Activated T-cell treated with anti-CD3 and anti-CD28 coated beads, Interleukin-2, amount 50 U/mL, for 4 hours (primary cell): ENCODE data around the gene HSD3B2. TPM values are rescaled to one million over a fixed set of nuclear protein-coding genes. Genes with fewer than 3 reads are reported as not detected.

ENCODE experiments used
- ATAC-seq, 2 donors: fragments of 200-7000 bp; cut with Tn5 transposase; one replicate each; pipeline ENCODE4 v1.10.0; 2021
- DNase-seq: peaks from one replicate; pipeline ENCODE4 v3.0.0-alpha.2; 2020
- H3K27me3 Mint-ChIP-seq: one replicate; pipeline ENCODE4 v1.8.0; 2021; ENCODE audit warnings: low read depth, mixed read lengths
- H3K36me3 Mint-ChIP-seq: one replicate; pipeline ENCODE4 v1.8.0; 2022; ENCODE audit warnings: mixed read lengths; ENCODE audit not compliant: insufficient read depth
- H3K4me1 Mint-ChIP-seq: one replicate; pipeline ENCODE4 v1.8.0; 2021; ENCODE audit warnings: low read depth, mixed read lengths
- H3K4me3 Mint-ChIP-seq: one replicate; pipeline ENCODE4 v1.8.0; 2021; ENCODE audit warnings: mild to moderate bottlenecking, moderate library complexity, mixed read lengths
- H3K9me3 Mint-ChIP-seq: one replicate; pipeline ENCODE4 v1.8.0; 2021; ENCODE audit warnings: mixed read lengths
- total RNA-seq, 3 donors: library from RNA; stranded (reverse); gene quantifications; one replicate each; pipeline ENCODE4 v1.2.1, GENCODE V29; 2021

HSD3B2 gene
- total RNA-seq, 3 donors from 2014 or later, result 0.41 to 0.98 (median 0.48) TPM

- H3K4me1 Mint-ChIP-seq, result no peaks in the 10 kb centered on the region
- H3K4me3 Mint-ChIP-seq, result no peak overlapping the region
- no peaks in the 10 kb centered on the region for H3K36me3 Mint-ChIP-seq
- H3K9me3 Mint-ChIP-seq, result no peaks in the 10 kb centered on the region
- no peaks in the 10 kb centered on the region for H3K27me3 Mint-ChIP-seq
- DNase-seq (no peak), ATAC-seq (no peak)
Observed at GRCh38 chr1:119452091-119452490, 37.1 kb downstream of the HSD3B2 start.

- H3K4me1 Mint-ChIP-seq, result no peaks in the 10 kb centered on the region
- no peaks in the 10 kb centered on the region for H3K36me3 Mint-ChIP-seq
- no peaks in the 10 kb centered on the region for H3K27me3 Mint-ChIP-seq
- H3K4me3 Mint-ChIP-seq, result no peak overlapping the region
- DNase-seq (no peak), ATAC-seq (peak in 1 of 2 donors; percentile 57)
- H3K9me3 Mint-ChIP-seq, result no peaks in the 10 kb centered on the region
Observed at GRCh38 chr1:119453021-119453420, 38.1 kb downstream of the HSD3B2 start.

GRCh38 chr1:119462964-119463363 lies 48.0 kb downstream of the HSD3B2 start:
- Mint-ChIP-seq H3K36me3 (no peaks in the 10 kb centered on the region), H3K4me1 (no peaks in the 10 kb centered on the region), H3K4me3 (no peak overlapping the region), H3K9me3 (no peaks in the 10 kb centered on the region), H3K27me3 (no peaks in the 10 kb centered on the region)
- no peak for ATAC-seq
- DNase-seq, result no peak

- ATAC-seq (no peak), DNase-seq (no peak)
- no peaks in the 10 kb centered on the region for H3K4me1 Mint-ChIP-seq
- no peak overlapping the region for H3K4me3 Mint-ChIP-seq
- H3K36me3 Mint-ChIP-seq, result no peaks in the 10 kb centered on the region
- no peaks in the 10 kb centered on the region for H3K9me3 Mint-ChIP-seq
- no peaks in the 10 kb centered on the region for H3K27me3 Mint-ChIP-seq
Observed at GRCh38 chr1:119463569-119463968, 48.6 kb downstream of the HSD3B2 start.

- ATAC-seq (no peak), DNase-seq (no peak)
- H3K36me3 Mint-ChIP-seq, result no peaks in the 10 kb centered on the region
- no peaks in the 10 kb centered on the region for H3K27me3 Mint-ChIP-seq
- no peaks in the 10 kb centered on the region for H3K4me1 Mint-ChIP-seq
- no peaks in the 10 kb centered on the region for H3K9me3 Mint-ChIP-seq
- no peak overlapping the region for H3K4me3 Mint-ChIP-seq
Observed at GRCh38 chr1:119466445-119466844, 51.5 kb downstream of the HSD3B2 start.

GRCh38 chr1:119467219-119467618 lies 52.3 kb downstream of the HSD3B2 start:
- H3K4me1 Mint-ChIP-seq, result no peaks in the 10 kb centered on the region
- H3K4me3 Mint-ChIP-seq, result no peak overlapping the region
- H3K27me3 Mint-ChIP-seq, result no peaks in the 10 kb centered on the region
- ATAC-seq, result no peak
- no peaks in the 10 kb centered on the region for H3K36me3 Mint-ChIP-seq
- no peak for DNase-seq
- no peaks in the 10 kb centered on the region for H3K9me3 Mint-ChIP-seq

- H3K4me1 Mint-ChIP-seq, result no peaks in the 10 kb centered on the region
- no peaks in the 10 kb centered on the region for H3K9me3 Mint-ChIP-seq
- no peak for ATAC-seq
- H3K36me3 Mint-ChIP-seq, result no peaks in the 10 kb centered on the region
- H3K27me3 Mint-ChIP-seq, result no peaks in the 10 kb centered on the region
- DNase-seq, result no peak
- no peak overlapping the region for H3K4me3 Mint-ChIP-seq
Observed at GRCh38 chr1:119467857-119468668, 53.1 kb downstream of the HSD3B2 start.

GRCh38 chr1:119469741-119470140 lies 54.8 kb downstream of the HSD3B2 start:
- Mint-ChIP-seq H3K4me1 (no peaks in the 10 kb centered on the region), H3K36me3 (no peaks in the 10 kb centered on the region), H3K9me3 (no peaks in the 10 kb centered on the region), H3K27me3 (no peaks in the 10 kb centered on the region), H3K4me3 (no peak overlapping the region)
- no peak for DNase-seq
- ATAC-seq, result no peak

GRCh38 chr1:119470377-119470776 lies 55.4 kb downstream of the HSD3B2 start:
- no peaks in the 10 kb centered on the region for H3K36me3 Mint-ChIP-seq
- DNase-seq, result no peak
- no peak overlapping the region for H3K4me3 Mint-ChIP-seq
- no peaks in the 10 kb centered on the region for H3K27me3 Mint-ChIP-seq
- ATAC-seq, result no peak
- no peaks in the 10 kb centered on the region for H3K9me3 Mint-ChIP-seq
- no peaks in the 10 kb centered on the region for H3K4me1 Mint-ChIP-seq

- ATAC-seq (no peak), DNase-seq (no peak)
- no peak overlapping the region for H3K4me3 Mint-ChIP-seq
- H3K27me3 Mint-ChIP-seq, result no peaks in the 10 kb centered on the region
- H3K4me1 Mint-ChIP-seq, result no peaks in the 10 kb centered on the region
- no peaks in the 10 kb centered on the region for H3K9me3 Mint-ChIP-seq
- no peaks in the 10 kb centered on the region for H3K36me3 Mint-ChIP-seq
Observed at GRCh38 chr1:119470958-119471357, 56.0 kb downstream of the HSD3B2 start.

GRCh38 chr1:119471566-119471965 lies 56.6 kb downstream of the HSD3B2 start:
- DNase-seq (no peak), ATAC-seq (no peak)
- Mint-ChIP-seq H3K36me3 (no peaks in the 10 kb centered on the region), H3K4me3 (no peak overlapping the region), H3K27me3 (no peaks in the 10 kb centered on the region), H3K4me1 (no peaks in the 10 kb centered on the region), H3K9me3 (no peaks in the 10 kb centered on the region)

- Mint-ChIP-seq H3K4me1 (no peaks in the 10 kb centered on the region), H3K36me3 (no peaks in the 10 kb centered on the region), H3K27me3 (no peaks in the 10 kb centered on the region), H3K4me3 (no peak overlapping the region), H3K9me3 (no peaks in the 10 kb centered on the region)
- DNase-seq (no peak), ATAC-seq (no peak)
Observed at GRCh38 chr1:119472080-119472818, 57.3 kb downstream of the HSD3B2 start.
